ENCODE data around the gene ZNF225. TPM values are rescaled to one million over a fixed set of nuclear protein-coding genes. Genes with fewer than 3 reads are reported as not detected.

The ZNF225 gene
- total and polyA plus RNA-seq, 2 of the 4 experiments (the other 2 are of a cell fraction), result 1.5 to 5.7 TPM

DNA sequence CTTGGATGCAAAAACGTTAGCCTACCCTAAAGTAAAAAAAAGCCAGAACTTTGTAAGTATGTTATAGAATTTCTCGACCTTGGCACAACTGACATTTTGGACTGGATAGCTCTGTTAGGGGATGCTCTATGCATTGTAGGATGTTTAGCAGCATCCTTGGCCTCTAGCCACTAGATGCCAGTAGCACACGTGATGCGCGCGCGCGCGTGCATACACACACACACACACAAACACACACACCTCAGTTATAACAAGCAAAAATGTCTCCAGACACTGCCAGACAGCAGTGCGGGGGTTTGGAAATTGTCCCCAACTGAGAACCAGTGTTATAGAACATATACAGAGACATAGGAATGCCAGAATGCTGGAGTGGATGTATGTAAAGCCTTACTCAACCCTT, 68.9 kb downstream of the ZNF225 start:
- no peak overlapping the region for H2AK5ac ChIP-seq (ENCODE audit: low read depth, low read length)
- no peak overlapping the region for H3K18ac ChIP-seq (ENCODE audit: low read depth, low read length)
- H3K36me3 ChIP-seq (ENCODE audit: control insufficient read depth, insufficient read depth, low read length), result peaks cover 2% of the 10 kb centered on the region
- ATAC-seq (ENCODE audit: low read depth) (no peak), DNase-seq (no peak)
- H2BK120ac ChIP-seq (ENCODE audit: low read depth, low read length), result no peak overlapping the region
- intact Hi-C loops (cut with micrococcal nuclease), result no loop called here
- TF ChIP-seq RFX5 (IDR thresholded peaks at IDR 0.05; ENCODE audit: low read depth, low read length) (no peak), BHLHE40 (IDR thresholded peaks at IDR 0.05; ENCODE audit: low read depth, low read length) (no peak), NFE2L2 (IDR thresholded peaks at IDR 0.05; ENCODE audit: low read depth, low read length) (no peak), SMC3 (IDR thresholded peaks at IDR 0.05; ENCODE audit: low read depth, low read length) (no peak), MAFK (IDR thresholded peaks at IDR 0.05; ENCODE audit: low read depth, low read length) (no peak)
- no peak overlapping the region for H4K5ac ChIP-seq (ENCODE audit: low read depth, low read length)
- no peak overlapping the region for H2BK15ac ChIP-seq (ENCODE audit: low read depth, low read length)
- H3K9me1 ChIP-seq (ENCODE audit: insufficient read depth, low read length), result no peaks in the 10 kb centered on the region
- H3K79me1 ChIP-seq (ENCODE audit: low read depth in 1 of 2, low read length in 2 of 2), result no peaks in the 10 kb centered on the region
- no peak overlapping the region for H3K14ac ChIP-seq (replicated peaks; ENCODE audit: low read depth, low read length)
- ChIA-PET POLR2A (ENCODE audit: unreplicated experiment) (no interaction called here), CTCF (no interaction called here)
- no CpG with 5 or more reads among the region's 10 CpGs for WGBS, 2 experiments (ENCODE audit: extremely low coverage in 2 of 2, insufficient read length in 1 of 2)
- no peak overlapping the region for H2AK9ac ChIP-seq (replicated peaks; ENCODE audit: low read depth, low read length, poor library complexity)
- BruUV-seq (replicated peaks), result no TSS peak
- no peak overlapping the region for H3K27ac ChIP-seq (ENCODE audit: insufficient read depth, low read length)
- H3K4ac ChIP-seq (ENCODE audit: low read depth, low read length), result no peak overlapping the region
- H2BK20ac ChIP-seq (ENCODE audit: low read depth, low read length), result no peak overlapping the region
- no peaks in the 10 kb centered on the region for H3K4me1 ChIP-seq (ENCODE audit: control insufficient read depth, insufficient read depth, low read length)
- dilution Hi-C loops (cut with HindIII; ENCODE audit: low sequenced_read_pairs, unreplicated experiment), result no loop called here
- H4K20me1 ChIP-seq (ENCODE audit: insufficient read depth, low read length), result no peaks in the 10 kb centered on the region
- H3K4me2 ChIP-seq (ENCODE audit: low read depth, low read length), result no peak overlapping the region
- H2BK5ac ChIP-seq (ENCODE audit: low read depth, low read length, poor library complexity, severe bottlenecking), result no peak overlapping the region
- H4K91ac ChIP-seq (ENCODE audit: insufficient read depth, low read depth, low read length), result no peak overlapping the region
- H3K4me3 ChIP-seq (ENCODE audit: insufficient read depth, low read depth, low read length), result no peak overlapping the region
- H3K27me3 ChIP-seq (ENCODE audit: control insufficient read depth, insufficient read depth, low read length), result no peaks in the 10 kb centered on the region
- H3K23ac ChIP-seq (ENCODE audit: low read depth, low read length), result no peak overlapping the region
- in situ Hi-C loops (cut with MboI; ENCODE audit: low sequenced_read_pairs), result no loop called here
- no peak overlapping the region for H3K9ac ChIP-seq (ENCODE audit: low read depth, low read length)
- H3K9me3 ChIP-seq (ENCODE audit: control insufficient read depth, insufficient read depth, low read length), result peaks cover 29% of the 10 kb centered on the region
- H3K56ac ChIP-seq (ENCODE audit: extremely low read depth, insufficient read depth, low read length), result no peak overlapping the region
- no peak overlapping the region for H4K8ac ChIP-seq (ENCODE audit: low read depth in 2 of 2, low read length in 2 of 2)
- no peak overlapping the region for H2AFZ ChIP-seq (replicated peaks; ENCODE audit: low read length, poor library complexity)

Small RNA genes lying within 50 kb of the gene (microRNA-seq; reads per million reads assigned to microRNA genes)
- not detected for gene RNU6-902P (ENCODE audit: insufficient read depth, insufficient read length)

Small RNA genes lying within 50 kb of the gene (small RNA-seq; reads per million reads assigned to genes)
- gene RNU6-902P, result 0 reads per million in 5 experiments

Other genes with a start within 250 kb of the ZNF225 start
- gene ZNF404, start 229.4 kb upstream of the ZNF225 start, total RNA-seq (2012; rRNA removed), result 1.1 and 2.2 TPM in 2 replicates
- 2.9 and 3.2 TPM in 2 replicates for gene ZNF404, start 229.4 kb upstream of the ZNF225 start, polyA plus RNA-seq (2012; rRNA removed)
- gene ZNF45, start 178.1 kb upstream of the ZNF225 start, total RNA-seq (2012; rRNA removed), result 15.0 and 18.1 TPM in 2 replicates
- gene ZNF45, start 178.1 kb upstream of the ZNF225 start, polyA plus RNA-seq (2012; rRNA removed), result 7.6 and 7.8 TPM in 2 replicates
- 10.3 and 10.6 TPM in 2 replicates for gene ZNF221, start 162.2 kb upstream of the ZNF225 start, total RNA-seq (2012; rRNA removed)
- 0.93 and 1.0 TPM in 2 replicates for gene ZNF221, start 162.2 kb upstream of the ZNF225 start, polyA plus RNA-seq (2012; rRNA removed)
- gene ZNF155, start 129.2 kb upstream of the ZNF225 start, total RNA-seq (2012; rRNA removed), result 9.0 and 10.8 TPM in 2 replicates
- 2.5 and 3.5 TPM in 2 replicates for gene ZNF155, start 129.2 kb upstream of the ZNF225 start, polyA plus RNA-seq (2012; rRNA removed)
- gene ZNF230, start 110.4 kb upstream of the ZNF225 start, total RNA-seq (2012; rRNA removed), result 3.4 and 5.0 TPM in 2 replicates
- 1.4 and 1.5 TPM in 2 replicates for gene ZNF230, start 110.4 kb upstream of the ZNF225 start, polyA plus RNA-seq (2012; rRNA removed)
- gene ZNF222, start 88.0 kb upstream of the ZNF225 start, total RNA-seq (2012; rRNA removed), result 7.0 and 8.6 TPM in 2 replicates
- gene ZNF222, start 88.0 kb upstream of the ZNF225 start, polyA plus RNA-seq (2012; rRNA removed), result 2.8 and 3.2 TPM in 2 replicates
- 6.1 and 16.5 TPM in 2 replicates for gene ZNF223, start 61.4 kb upstream of the ZNF225 start, total RNA-seq (2012; rRNA removed)
- 2.1 and 2.3 TPM in 2 replicates for gene ZNF223, start 61.4 kb upstream of the ZNF225 start, polyA plus RNA-seq (2012; rRNA removed)
- gene ZNF284, start 41.2 kb upstream of the ZNF225 start, total RNA-seq (2012; rRNA removed), result 4.1 and 5.0 TPM in 2 replicates
- 0.96 and 1.2 TPM in 2 replicates for gene ZNF284, start 41.2 kb upstream of the ZNF225 start, polyA plus RNA-seq (2012; rRNA removed)
- gene ZNF224, start 19.0 kb upstream of the ZNF225 start, total RNA-seq (2012; rRNA removed), result 24.4 and 26.3 TPM in 2 replicates
- 5.7 and 10.3 TPM in 2 replicates for gene ZNF224, start 19.0 kb upstream of the ZNF225 start, polyA plus RNA-seq (2012; rRNA removed)
- 11.9 and 15.8 TPM in 2 replicates for gene ZNF234, start 28.2 kb downstream of the ZNF225 start, total RNA-seq (2012; rRNA removed)
- 2.6 and 4.0 TPM in 2 replicates for gene ZNF234, start 28.2 kb downstream of the ZNF225 start, polyA plus RNA-seq (2012; rRNA removed)
- gene ZNF226, start 51.7 kb downstream of the ZNF225 start, total RNA-seq (2012; rRNA removed), result 14.0 and 16.7 TPM in 2 replicates
- gene ZNF226, start 51.7 kb downstream of the ZNF225 start, polyA plus RNA-seq (2012; rRNA removed), result 12.6 and 15.7 TPM in 2 replicates
- gene ZNF227, start 99.1 kb downstream of the ZNF225 start, total RNA-seq (2012; rRNA removed), result 17.8 and 19.2 TPM in 2 replicates
- gene ZNF227, start 99.1 kb downstream of the ZNF225 start, polyA plus RNA-seq (2012; rRNA removed), result 3.4 and 4.9 TPM in 2 replicates
- 0.56 and 0.72 TPM in 2 replicates for gene ZNF233, start 146.5 kb downstream of the ZNF225 start, total RNA-seq (2012; rRNA removed)
- 0.26 and 0.39 TPM in 2 replicates for gene ZNF233, start 146.5 kb downstream of the ZNF225 start, polyA plus RNA-seq (2012; rRNA removed)
- gene ZNF235, start 191.6 kb downstream of the ZNF225 start, total RNA-seq (2012; rRNA removed), result 3.0 and 3.1 TPM in 2 replicates
- 0.77 and 0.80 TPM in 2 replicates for gene ZNF235, start 191.6 kb downstream of the ZNF225 start, polyA plus RNA-seq (2012; rRNA removed)
- 7.7 and 10.3 TPM in 2 replicates for gene ZNF112, start 243.3 kb downstream of the ZNF225 start, total RNA-seq (2012; rRNA removed)
- 1.4 and 2.1 TPM in 2 replicates for gene ZNF112, start 243.3 kb downstream of the ZNF225 start, polyA plus RNA-seq (2012; rRNA removed)